ENCODE data around the gene KCNT2. TPM values are rescaled to one million over a fixed set of nuclear protein-coding genes. Genes with fewer than 3 reads are reported as not detected.

Gene KCNT2
- total and polyA plus RNA-seq, 2 donors (not counting 3 experiments of a cell fraction or from before 2014, with no cell fraction given): 0.46 to 1.6 TPM

- ChIA-PET CTCF (no interaction called here), POLR2A (no interaction called here)
- Histone ChIP-seq H3K27ac (ENCODE audit: insufficient read depth, low read depth, low read length) (no peak overlapping the region), H3K9me1 (replicated peaks; ENCODE audit: control insufficient read depth, extremely low read depth, insufficient read depth, low read length) (no peaks in the 10 kb centered on the region), H3K4me1 (ENCODE audit: control insufficient read depth, extremely low read depth, insufficient read depth, low read length) (peaks cover 5% of the 10 kb centered on the region), H2AFZ (ENCODE audit: low read depth, low read length) (no peak overlapping the region), H3K9ac (replicated peaks; ENCODE audit: extremely low read depth, insufficient read depth, low read length) (no peak overlapping the region), H3K9me3 (replicated peaks; ENCODE audit: control insufficient read depth, insufficient read depth, low read length) (no peaks in the 10 kb centered on the region), H3K4me3 (replicated peaks in 1 of 3; ENCODE audit: insufficient read depth in 1 of 3, low read depth in 1 of 3, low read length in 3 of 3) (no peak overlapping the region), H3K27me3 (ENCODE audit: control insufficient read depth in 2 of 2, insufficient read depth in 2 of 2, low read length in 2 of 2) (no peaks in the 10 kb centered on the region), H3K4me2 (ENCODE audit: insufficient read depth, low read length) (no peak overlapping the region), H3K79me2 (ENCODE audit: control insufficient read depth, insufficient read depth, low read length) (no peaks in the 10 kb centered on the region), H3K36me3 (ENCODE audit: control insufficient read depth in 2 of 2, extremely low read depth in 1 of 2, insufficient read depth in 2 of 2, low read length in 2 of 2) (no peaks in the 10 kb centered on the region), H4K20me1 (replicated peaks; ENCODE audit: control insufficient read depth, extremely low read depth, insufficient read depth, low read length) (no peaks in the 10 kb centered on the region)
- dilution Hi-C loops (cut with MboI; ENCODE audit: extremely low pct_ligation_motif_present, low sequenced_read_pairs): no loop called here
- intact Hi-C loops (cut with micrococcal nuclease): loop anchor here (5.0 kb wide), 1 partner anchor 119 kb away; the partner anchor contains the start of gene KCNT2
- DNase-seq (ENCODE audit: low read depth, low spot score) (no peak), FAIRE-seq (no peak)
- TF ChIP-seq POLR2AphosphoS5 (IDR thresholded peaks at IDR 0.05; ENCODE audit: insufficient read depth, low read depth, low read length) (no peak), JUN (IDR thresholded peaks at IDR 0.05; ENCODE audit: borderline replicate concordance, insufficient read depth, insufficient read length, low read depth) (no peak), MAX (IDR thresholded peaks at IDR 0.05; ENCODE audit: insufficient read depth, insufficient read length) (no peak), POLR2A (IDR thresholded peaks at IDR 0.05; ENCODE audit: low read depth, low read length) (no peak), CTCF (IDR thresholded peaks at IDR 0.05; ENCODE audit: extremely low read depth in 1 of 2, insufficient read depth in 1 of 2, low read depth in 1 of 2, low read length in 2 of 2) (no peak), EZH2 (IDR thresholded peaks at IDR 0.05; ENCODE audit: borderline replicate concordance, low read depth, low read length, severe bottlenecking) (no peak), MYC (IDR thresholded peaks at IDR 0.05; ENCODE audit: low read depth, low read length) (no peak), FOS (IDR thresholded peaks at IDR 0.05; ENCODE audit: borderline replicate concordance, insufficient read depth, low read length) (no peak), GATA2 (IDR thresholded peaks at IDR 0.05; ENCODE audit: insufficient read depth, insufficient read length, low read depth, low read length) (no peak)
- no TSS peak for BruUV-seq (replicated peaks)
Measured at GRCh38 chr1:196488579-196488978, 119.7 kb downstream of the KCNT2 start.
